Measurements from ENCODE around the gene TMEM163. TPM values are rescaled to one million over a fixed set of nuclear protein-coding genes. Genes with fewer than 3 reads are reported as not detected.

TMEM163 gene
- total RNA-seq, 2 donors from 2014 or later: 16.2 to 27.5 TPM

- no peak for TF ChIP-seq POLR2A (IDR thresholded peaks at IDR 0.05)
- TF ChIP-seq, protein P1, sequence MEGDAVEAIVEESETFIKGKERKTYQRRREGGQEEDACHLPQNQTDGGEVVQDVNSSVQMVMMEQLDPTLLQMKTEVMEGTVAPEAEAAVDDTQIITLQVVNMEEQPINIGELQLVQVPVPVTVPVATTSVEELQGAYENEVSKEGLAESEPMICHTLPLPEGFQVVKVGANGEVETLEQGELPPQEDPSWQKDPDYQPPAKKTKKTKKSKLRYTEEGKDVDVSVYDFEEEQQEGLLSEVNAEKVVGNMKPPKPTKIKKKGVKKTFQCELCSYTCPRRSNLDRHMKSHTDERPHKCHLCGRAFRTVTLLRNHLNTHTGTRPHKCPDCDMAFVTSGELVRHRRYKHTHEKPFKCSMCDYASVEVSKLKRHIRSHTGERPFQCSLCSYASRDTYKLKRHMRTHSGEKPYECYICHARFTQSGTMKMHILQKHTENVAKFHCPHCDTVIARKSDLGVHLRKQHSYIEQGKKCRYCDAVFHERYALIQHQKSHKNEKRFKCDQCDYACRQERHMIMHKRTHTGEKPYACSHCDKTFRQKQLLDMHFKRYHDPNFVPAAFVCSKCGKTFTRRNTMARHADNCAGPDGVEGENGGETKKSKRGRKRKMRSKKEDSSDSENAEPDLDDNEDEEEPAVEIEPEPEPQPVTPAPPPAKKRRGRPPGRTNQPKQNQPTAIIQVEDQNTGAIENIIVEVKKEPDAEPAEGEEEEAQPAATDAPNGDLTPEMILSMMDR (IDR thresholded peaks at IDR 0.05): no peak
- ATAC-seq (no peak), DNase-seq (no peak)
- intact Hi-C loops (cut with DNase I): loop anchor here (10.0 kb wide), 1 partner anchor 450 kb away; no protein-coding TSS in a partner anchor
- Histone ChIP-seq H3K27ac (peak overlapping the region in 1 of 4 donors; percentile 40), H3K4me3 (no peak overlapping the region), H3K27me3 (no peaks in the 10 kb centered on the region), H3K36me3 (replicated peaks in 1 of 2; ENCODE audit: insufficient read depth in 1 of 2, low read depth in 2 of 2) (no peaks in the 10 kb centered on the region), H3K9me3 (no peaks in the 10 kb centered on the region), H3K4me1 (peaks cover 20% of the 10 kb centered on the region)
- WGBS, 2 donors: 67 to 86% methylated on average over 6 of the region's 6 CpGs
Measured at GRCh38 chr2:134454931-134455330, 263.9 kb downstream of the TMEM163 start.

DNA sequence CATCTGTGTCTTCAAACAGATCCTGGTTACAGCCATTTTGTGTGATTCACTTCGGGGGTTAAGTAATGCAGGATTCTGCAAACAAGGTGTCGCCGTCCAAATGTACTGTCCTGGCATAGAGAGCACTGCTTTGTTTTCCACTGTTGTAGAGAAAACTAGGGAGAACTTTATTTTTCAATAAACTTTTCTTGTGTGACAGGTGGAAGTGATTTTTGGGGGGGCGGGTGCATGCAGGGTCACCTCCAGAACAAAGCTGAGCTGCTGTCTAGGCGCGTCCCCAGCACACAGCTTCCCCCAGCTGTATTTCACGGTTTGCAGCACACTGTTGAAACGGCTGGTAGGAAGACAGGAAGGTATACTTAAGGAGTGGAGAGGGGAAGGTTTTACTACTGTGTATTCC is 264.4 kb downstream of the TMEM163 start:
- peak overlapping the region in 1 of 4 donors; percentile 40 for H3K27ac ChIP-seq
- intact Hi-C loops (cut with DNase I): loop anchor here (10.0 kb wide), 1 partner anchor 450 kb away; no protein-coding TSS in a partner anchor

DNA sequence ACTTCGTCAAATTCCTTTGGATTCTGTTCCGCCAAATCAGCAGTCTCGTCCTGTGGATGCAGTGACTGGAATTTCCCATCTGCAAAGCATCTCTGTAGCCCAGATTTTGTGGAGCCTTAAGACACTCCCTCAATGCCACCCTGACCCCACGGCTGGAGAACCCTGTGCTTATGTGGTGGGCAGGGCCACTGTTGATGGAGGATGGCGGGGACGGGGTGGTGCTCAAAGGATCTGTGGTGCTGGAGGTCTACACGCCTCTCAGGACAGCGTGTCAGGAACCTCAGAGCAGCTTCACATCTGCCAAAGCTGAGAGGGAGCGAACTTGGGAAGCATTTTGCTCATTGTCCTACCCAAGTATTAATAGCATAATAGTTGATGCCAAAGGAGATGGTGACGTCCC is 264.8 kb downstream of the TMEM163 start:
- no peak overlapping the region for H3K27ac ChIP-seq
- ATAC-seq: no peak
- peak in 1 of 4 donors; percentile 9 for DNase-seq
- peaks cover 29% of the 10 kb centered on the region for H3K4me1 ChIP-seq
- intact Hi-C loops (cut with DNase I): loop anchor here (10.0 kb wide), 1 partner anchor 451 kb away; no protein-coding TSS in a partner anchor
- no peak overlapping the region for H3K4me3 ChIP-seq
- no peaks in the 10 kb centered on the region for H3K27me3 ChIP-seq
- H3K9me3 ChIP-seq: no peaks in the 10 kb centered on the region
- WGBS, 2 donors: 73 to 79% methylated on average over 9 to 10 of the region's 10 CpGs
- no peak for TF ChIP-seq POLR2A (IDR thresholded peaks at IDR 0.05)
- TF ChIP-seq, protein P1 (IDR thresholded peaks at IDR 0.05): no peak
- no peaks in the 10 kb centered on the region for H3K36me3 ChIP-seq (replicated peaks in 1 of 2; ENCODE audit: insufficient read depth in 1 of 2, low read depth in 2 of 2)

More for the DNA sequence above, 264.4 kb downstream of the TMEM163 start:
- H3K27me3 ChIP-seq: no peaks in the 10 kb centered on the region
- WGBS, 2 donors: 71 to 75% methylated on average over 8 of the region's 8 CpGs
- H3K4me1 ChIP-seq: peaks cover 25% of the 10 kb centered on the region
- no peaks in the 10 kb centered on the region for H3K36me3 ChIP-seq (replicated peaks in 1 of 2; ENCODE audit: insufficient read depth in 1 of 2, low read depth in 2 of 2)
- H3K9me3 ChIP-seq: no peaks in the 10 kb centered on the region
- DNase-seq (peak in 1 of 4 donors; percentile 6), ATAC-seq (no peak)
- no peak overlapping the region for H3K4me3 ChIP-seq
- TF ChIP-seq POLR2A (IDR thresholded peaks at IDR 0.05): no peak
- TF ChIP-seq, protein P1 (IDR thresholded peaks at IDR 0.05): no peak

DNA sequence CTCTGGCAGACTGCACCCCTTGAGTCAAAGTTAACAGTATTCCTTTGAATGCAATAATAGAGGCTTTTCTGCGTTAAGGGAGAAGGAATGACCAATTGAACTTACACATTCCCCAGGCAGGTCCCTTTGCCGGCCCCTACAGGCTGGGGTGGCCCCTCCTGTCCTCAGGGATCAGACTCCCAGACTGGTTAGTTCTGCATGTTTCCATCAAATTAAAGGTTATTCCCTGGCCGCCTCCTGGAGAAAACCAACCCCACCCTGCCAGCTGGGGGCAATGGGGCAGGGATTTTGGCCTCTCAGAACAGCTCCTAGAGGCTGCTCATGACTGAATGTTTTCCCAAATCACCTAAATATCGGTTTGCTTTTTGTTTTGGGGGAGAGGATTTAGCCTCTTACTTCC is 265.3 kb downstream of the TMEM163 start:
- peak in 1 of 4 donors; percentile 8 for DNase-seq
- ATAC-seq: no peak
- Histone ChIP-seq H3K9me3 (no peaks in the 10 kb centered on the region), H3K4me3 (no peak overlapping the region), H3K36me3 (replicated peaks in 1 of 2; ENCODE audit: insufficient read depth in 1 of 2, low read depth in 2 of 2) (no peaks in the 10 kb centered on the region), H3K27ac (no peak overlapping the region), H3K27me3 (no peaks in the 10 kb centered on the region), H3K4me1 (peaks cover 34% of the 10 kb centered on the region)
- intact Hi-C loops (cut with DNase I): loop anchor here (10.0 kb wide), 1 partner anchor 451 kb away; no protein-coding TSS in a partner anchor
- WGBS, 2 donors: 64 to 67% methylated on average over 4 of the region's 4 CpGs
- TF ChIP-seq POLR2A (IDR thresholded peaks at IDR 0.05): no peak
- TF ChIP-seq, protein P1 (IDR thresholded peaks at IDR 0.05): no peak

All from body of pancreas (tissue), 4 donors.